Measurements from ENCODE around the gene GOSR1.
A peak's percentile ranks its signal among the peaks of the same experiment; 100 is the strongest.
"Not testable (repeated sequence)": the region's sequence is repeated elsewhere in the genome, so short reads cannot be mapped to it uniquely, and the experiment has no call there.

Gene GOSR1

DNA sequence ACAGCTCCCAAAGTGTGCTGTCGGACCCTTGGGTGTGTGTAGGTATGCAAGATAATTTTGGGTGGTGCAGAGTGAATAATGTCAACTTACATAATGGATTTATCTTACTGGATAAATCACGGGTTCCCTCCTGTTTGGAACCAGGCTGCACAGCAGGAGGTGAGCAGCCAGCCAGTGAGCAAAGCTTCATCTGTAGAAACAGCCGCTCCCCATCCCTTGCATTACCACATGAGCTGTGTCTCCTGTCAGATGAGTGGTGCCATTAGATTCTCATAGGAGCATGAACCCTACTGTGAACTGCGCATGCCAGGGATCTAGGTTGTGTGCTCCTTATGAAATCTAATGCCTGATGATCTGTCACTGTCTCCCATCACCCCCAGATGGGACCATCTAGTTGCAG lies 72.0 kb downstream of the GOSR1 start:
- DNase-seq = not testable (repeated sequence)

DNA sequence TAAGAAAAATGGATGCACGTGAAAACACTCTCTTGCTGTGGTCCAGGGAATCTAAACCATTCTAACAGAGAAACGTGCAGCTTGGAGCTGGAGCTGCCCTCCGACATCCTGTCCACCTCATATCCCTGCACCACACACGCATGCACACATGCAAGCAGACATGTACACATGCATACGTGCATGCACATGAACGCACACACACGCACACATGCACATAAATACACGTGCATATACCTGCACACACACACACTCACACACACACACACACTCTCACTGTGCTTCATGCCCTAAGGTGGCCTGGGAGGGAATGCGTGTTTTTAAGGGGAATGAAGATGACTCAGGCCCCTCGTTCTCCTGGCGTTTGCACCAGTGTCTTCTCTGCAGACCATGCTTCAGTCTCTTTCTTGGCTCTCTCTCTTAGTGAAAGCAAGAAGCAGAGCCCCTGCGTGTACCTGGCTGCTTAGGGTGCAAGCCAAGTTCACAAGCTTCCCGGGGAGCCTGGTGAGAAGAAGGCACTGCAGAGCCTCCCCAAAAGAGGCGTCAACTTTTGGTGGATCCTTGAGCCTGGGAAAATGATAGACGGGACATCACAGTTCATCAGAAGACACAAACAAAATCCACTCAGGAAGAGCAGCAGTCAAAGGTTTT lies 72.8 kb downstream of the GOSR1 start:
- DNase-seq = no peak

DNA sequence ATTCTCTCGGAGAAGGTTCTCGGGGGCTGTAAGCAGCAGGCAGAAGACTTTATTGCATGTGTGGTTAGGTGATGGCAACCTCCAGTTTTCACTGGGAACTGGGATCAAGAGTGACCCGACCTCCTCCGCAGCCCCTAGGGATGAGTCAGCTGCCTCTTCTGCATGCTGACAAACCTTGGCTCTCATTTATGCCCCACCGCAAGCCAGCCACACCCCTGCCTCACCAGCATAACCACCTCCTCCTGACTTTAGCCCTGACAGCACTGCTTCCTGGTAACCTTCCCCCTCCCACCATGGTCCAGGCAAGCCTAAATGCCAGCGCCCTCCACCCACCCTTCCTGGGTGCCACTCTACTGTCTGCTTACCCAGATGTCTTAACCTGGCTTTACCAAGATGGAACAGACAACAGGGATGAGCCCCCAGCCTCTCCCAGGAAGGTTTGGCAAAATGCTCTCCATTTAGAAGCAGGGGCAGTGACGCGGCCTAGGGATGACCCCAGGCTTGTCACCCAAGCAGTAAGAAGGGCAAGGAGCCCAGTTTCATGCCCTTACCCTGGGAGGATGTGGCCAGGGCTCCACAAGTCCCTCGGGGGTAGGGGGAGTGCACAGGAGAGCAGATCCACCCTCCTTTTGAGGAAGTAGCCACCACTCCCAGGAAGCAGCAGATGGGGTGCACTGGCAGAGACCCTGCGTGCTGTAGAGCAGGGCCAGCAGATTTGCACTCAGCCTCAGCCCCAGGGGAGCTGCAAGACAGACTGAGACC lies 73.5 kb downstream of the GOSR1 start:
- DNase-seq = peak; percentile 89 to 90

DNA sequence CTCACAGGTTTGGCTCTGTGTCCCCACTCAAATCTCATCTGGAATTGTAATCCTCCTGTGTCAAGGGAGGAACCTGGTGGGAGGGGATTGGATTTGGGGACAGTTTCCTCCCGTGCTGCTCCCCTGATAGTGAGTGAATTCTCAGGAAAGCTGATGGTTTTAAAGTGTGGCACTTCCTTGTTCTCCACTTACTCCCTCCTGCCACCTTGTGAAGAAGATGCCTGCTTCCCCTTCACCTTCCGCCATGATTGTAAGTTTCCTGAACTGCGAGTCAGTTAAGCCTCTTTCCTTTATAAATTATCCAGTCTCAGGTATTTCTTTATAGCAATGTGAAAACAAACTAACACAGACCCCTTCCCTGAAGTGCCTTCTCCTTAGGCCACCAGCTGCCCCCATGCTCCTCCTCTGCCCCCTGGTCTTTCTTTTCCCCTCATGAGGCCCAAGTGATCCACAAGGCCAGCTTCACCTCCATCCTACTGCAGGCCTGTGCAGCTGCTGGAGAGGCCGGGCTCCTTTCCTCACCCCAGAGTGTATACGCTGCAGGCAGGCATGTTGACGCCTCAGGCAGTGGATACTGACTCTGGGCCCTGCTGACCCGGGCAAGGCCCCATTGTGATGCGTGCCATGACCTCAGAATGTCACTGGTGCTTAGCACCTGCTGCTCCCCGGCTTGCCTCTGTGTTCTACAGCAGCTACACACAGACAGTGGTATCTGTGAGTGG lies 74.2 kb downstream of the GOSR1 start:
- DNase-seq = peak; percentile 69 to 70

DNA sequence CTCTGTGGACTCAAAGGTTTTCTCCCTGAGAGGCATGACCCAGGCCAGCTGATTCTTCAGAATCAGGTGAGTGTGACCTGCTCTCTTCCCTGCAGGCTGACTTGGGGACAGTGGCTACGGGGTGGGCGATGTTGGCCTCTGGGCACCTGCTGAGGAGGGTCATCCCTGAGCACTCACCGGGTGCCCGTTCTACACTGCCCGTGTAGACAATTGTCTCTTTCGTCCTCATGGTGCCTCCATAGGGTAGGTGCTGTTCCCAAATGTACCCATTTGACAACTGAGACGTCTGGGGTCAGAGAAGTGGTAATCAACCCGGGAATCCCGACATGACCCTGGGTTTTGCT lies 74.8 kb downstream of the GOSR1 start:
- DNase-seq = no peak

DNA sequence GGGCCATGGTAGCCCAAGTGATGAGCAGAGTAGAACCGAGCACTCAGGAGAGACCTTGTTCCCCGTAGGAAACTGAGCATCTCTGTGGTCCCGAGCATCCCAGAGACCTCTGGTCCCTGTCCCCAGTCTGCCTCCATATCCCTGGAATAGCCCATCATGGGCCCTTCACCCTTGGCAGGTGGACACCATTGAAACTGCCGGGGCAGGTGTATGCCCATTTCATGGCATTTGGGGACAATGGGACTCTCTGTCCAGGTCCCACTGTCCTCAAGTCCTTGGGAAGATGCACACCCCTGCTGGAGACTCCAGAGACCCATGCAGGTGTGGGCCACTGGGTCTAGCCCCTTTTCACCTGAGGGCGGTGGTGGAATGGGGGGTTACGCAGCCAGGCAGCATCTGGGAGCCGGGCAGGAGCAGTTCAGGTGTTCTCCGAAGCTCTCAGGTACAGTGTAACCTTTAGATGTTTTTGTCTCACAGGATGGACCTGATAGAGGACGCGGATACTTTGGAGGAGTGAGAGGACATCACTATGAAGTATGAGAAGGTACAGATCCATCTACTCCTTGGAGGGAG lies 75.9 kb downstream of the GOSR1 start:
- DNase-seq = no peak

DNA sequence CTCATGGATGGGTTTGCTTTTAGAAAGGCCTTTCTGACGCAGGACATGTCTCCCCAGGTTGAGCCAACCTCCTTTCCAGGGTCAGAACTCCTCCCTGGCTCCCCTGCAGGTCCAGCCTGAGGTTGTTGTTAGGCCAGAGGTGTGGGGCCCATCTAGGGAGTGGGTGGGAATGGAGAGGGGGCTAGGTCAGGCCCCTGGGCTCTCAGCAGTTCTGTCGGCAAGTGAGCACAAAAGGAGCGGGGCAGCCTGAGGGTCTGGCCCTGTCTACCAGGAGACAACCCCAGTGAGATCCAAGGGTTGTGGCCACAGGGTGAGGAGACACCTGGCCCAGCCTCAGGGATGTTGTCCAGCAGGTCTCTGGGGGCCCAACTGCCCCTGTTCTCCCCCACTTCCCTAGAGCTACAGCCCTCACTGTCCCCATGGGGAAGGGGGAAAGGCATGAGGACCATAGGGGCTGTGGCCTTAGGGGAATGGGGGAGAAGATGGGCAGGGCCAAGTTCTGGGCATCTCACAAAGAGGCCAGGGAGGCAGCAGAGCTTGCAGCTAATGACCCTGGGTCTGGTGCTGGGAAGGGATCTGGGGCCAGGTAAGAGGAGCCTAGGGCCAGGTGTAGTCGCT lies 76.7 kb downstream of the GOSR1 start:
- not testable (repeated sequence) for DNase-seq

DNA sequence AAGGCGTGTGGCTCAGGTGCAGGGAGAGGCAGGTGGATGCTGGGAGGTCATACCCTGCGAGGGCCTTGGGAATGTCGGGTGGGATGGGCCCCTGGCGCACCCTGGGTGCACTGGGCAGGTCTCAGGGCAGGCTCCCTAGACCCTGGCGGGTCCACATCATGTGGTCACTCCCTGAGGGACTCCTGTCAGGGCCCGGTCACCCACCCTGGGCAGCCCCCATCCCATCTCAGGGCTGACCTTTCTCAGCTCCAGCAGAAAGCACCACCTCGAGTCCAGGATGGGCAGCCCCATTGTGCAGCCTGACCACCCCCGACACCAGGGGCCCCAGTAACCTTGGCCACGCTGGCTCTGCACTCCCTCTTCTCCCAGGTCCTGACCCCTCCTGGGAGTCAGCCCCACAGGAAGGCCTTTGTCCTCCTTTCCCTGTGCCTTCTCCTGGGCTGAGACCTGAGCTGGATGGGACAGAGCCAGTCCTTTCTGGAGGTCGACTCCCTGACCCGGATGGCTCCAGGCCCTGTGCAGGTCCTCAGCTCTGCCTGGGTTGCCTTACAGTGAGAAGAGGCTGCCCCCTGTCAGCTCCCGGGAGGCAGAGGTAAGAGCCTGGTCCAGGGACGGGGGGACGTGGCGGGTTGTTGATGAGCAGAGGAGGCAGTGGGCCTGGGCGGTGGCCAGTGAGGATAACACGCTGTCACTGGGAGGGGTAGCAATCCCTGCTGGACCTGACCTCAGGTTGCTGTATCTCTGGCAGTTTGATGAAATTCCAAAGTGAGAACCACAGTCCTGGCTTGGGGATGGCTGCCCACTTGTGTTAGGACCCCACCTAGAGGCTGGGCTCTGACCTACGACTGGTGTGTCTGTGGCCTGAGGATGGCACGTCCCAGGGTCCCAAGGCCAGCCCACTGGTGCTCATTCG lies 77.9 kb downstream of the GOSR1 start:
- peak in 1 of 2 experiments; percentile 13 for DNase-seq

DNA sequence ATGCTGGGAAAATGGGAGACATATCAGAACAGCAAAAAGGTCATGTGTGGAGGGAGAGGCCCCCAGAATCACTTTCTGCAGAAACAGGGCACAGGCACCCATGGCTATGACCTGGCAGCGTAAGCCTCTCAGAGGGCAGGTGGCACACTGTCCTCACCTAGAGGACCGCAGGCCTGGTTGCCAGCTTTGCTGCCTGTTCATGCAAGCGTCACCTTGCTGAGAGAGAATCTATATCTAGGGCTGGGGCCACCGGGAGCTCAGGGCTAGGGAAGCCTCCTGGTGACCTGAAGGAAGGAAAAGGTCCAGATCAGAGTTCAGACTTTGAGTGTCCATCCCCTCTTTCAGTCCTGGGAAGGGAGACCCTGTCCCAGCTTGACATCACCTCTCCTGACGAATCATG lies 78.7 kb downstream of the GOSR1 start:
- no peak for DNase-seq

DNA sequence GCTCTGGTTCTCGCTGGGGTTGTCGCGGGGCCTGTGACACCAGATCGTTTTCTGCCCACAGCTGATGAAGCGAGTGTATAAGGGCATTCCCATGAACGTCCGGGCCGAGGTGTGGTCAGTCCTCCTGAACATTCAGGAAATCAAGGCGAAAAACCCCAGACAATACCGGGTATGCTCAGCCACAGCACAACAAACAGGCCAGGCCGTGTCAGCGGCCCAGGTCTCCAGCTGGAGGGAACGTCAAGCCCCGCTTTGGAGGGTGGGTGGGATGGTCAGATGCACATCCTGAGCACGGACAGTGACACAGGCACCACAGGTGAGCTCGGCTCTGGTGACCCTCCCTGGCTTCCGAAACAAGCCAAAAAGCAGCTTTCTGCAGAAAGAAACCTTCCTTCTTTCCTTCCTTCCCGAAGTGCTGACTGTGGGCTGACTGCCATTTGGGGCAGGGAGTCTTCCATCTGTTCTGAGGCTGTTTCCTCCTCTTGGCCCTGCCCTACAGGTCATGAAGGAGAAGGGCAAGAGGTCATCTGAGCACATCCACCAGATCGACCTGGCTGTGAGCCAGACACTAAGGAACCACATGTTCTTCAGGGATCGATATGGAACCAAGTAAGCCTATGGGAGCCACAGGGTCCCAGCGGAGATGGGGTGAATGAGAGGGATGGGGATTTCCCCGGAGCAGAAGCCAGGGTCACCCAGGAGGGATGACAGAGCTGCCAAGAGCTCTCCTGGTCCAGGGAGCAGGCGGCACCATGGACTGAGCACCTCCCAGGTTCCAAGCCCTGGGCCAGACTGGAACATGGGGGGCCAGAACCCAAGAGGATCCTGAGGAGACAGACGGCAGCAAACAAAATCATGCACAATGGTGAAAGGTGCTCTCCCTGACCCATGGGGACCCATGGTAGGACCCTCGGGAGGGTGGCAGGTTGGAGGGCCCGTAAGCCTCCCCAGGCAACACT lies 79.4 kb downstream of the GOSR1 start:
- DNase-seq = no peak

DNA sequence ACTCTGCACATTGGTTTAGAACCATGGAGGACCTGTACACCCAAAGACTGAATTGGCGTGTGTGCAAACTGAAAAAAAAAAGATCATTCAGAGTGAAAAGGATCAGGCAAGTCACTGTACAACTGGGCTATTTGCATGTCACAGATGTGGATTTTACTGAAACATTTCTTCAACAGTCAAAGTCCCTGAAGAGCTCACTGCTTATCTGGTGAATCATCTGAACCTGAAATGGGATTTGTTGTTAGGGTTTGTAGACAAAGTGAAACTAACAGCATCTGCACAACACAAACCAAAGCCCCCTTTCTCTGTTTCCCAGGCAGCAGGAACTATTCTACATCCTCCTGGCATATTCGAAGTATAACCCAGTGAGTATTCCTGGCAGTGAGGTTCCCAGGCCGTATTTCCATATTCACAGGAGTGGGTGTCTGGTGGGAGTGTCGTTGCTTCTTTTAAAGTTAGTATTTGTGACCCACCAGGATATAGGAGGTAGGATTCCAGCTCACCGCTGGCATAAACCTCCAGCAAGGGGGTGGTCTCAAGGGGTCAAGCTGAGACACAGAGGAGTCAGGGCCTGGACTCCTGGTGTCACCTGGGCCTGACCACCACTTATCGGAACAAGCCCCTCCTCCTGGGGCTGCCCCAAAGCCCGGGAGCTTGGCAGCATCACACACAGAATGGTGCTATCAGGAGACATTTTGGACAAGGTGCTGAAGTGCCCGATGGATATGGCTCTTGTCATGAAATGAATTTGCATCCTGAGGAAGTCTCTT lies 80.9 kb downstream of the GOSR1 start:
- no peak for DNase-seq

DNA sequence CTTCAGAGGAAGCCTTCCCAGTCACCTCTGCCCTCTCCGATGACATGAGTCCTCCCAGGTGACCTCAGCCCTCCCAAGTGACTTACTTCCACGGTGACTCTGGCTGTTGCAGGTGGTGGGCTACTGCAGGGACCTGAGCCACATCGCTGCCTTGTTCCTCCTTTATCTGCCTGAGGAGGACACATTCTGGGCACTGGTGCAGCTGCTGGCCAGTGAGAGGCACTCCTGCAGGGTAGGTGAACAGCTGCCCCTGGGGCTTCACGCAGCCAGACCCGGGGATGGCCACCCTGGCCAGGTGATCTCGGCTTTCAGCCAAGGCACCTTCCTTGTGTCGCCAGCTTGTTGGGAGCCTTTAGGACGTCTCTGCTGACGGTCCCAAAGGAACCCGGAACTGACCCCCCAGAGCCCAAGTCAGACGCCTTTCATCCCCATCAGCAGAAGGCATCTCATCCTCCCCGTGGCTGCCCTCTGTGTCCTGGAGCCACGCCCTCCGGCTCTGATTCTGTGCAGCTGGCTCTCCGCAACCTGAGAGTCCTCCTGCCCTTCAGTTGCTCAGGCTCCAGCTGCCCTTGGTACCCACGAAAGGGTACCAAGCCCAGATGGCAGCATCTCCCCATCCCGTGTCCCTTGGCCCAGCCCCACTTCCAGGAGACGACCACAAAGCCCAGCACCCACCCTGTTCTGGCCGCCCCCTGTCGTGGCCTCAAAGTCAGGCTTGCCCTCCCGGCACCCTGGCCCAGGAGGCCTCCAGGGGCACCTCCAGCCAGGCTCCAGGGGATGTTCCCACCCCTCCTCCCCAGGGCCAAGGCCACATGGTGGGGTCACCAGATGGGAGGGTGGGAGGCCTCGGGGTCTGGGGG lies 81.7 kb downstream of the GOSR1 start:
- no peak for DNase-seq

DNA sequence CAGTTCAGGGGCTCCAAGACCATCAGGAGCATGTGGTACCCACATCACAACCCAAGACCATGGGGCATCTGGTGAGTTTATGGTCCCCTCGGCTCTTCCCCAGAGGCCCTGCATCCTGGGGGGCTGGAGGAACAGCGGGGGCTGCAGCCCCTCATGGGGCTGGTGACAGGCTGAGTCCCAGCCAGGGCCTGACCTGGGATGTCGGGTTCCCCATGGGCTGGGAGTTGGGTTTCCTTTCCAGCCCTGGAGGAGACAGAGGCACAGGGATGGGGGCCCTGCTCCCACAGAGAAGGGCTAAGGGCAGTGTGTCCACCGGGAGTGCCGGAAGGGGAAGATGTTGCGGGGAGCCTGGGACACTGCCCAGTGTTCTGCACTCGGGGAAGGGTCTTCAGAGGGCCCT lies 82.4 kb downstream of the GOSR1 start:
- no peak for DNase-seq

DNA sequence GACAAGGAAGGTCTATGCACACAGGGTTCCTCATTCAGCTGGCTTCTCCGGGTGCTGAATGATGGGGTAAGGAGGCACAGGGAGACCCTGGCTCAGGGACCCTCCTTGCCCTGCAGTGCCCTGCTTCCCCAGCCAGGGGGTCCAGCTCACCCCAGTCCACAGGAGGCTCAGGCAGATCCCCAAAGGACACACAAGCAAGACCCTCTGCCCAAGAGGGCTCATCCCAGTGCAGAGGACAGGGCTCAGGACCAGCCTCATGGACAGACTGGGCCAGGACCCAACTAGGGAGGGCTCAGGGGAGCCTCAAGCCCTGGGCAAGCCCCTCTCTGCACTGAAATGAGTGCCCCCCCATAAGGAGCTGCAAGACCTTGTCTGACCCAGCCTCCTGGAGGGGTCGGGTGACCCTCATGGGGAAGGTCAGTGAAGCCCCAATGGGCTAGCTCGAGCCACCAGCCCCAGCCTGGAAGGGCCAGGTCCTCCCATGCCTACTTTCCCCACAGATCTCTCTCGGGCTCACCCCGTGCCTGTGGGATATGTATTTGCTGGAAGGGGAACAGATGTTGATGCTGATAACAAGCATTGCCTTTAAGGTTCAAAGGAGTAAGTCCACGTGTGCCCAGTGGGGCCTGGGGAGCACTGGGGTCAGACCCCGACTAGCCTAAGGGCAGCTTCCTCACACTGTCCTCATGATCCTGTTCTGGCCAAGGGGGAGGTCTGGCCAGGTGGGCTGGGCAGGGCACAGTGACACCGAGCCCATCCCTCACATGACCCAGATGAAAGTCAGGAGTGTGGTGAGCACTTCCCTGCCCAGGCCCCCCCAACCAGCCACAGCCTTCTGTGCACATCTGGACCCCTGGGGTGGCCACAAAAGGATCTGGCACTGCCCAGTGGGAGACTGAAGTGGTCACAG lies 83.2 kb downstream of the GOSR1 start:
- not testable (repeated sequence) for DNase-seq

DNA sequence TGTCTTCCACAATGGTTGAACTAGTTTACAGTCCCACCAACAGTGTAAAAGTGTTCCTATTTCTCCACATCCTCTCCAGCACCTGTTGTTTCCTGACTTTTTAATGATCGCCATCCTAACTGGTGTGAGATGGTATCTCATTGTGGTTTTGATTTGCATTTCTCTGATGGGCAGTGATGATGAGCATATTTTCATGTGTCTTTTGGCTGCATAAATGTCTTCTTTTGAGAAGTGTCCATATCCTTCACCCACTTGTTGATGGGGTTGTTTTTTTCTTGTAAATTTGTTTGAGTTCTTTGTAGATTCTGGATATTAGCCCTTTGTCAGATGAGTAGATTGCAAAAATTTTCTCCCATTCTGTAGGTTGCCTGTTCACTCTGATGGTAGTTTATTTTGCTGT lies 84.6 kb downstream of the GOSR1 start:
- not testable (repeated sequence) for DNase-seq

DNA sequence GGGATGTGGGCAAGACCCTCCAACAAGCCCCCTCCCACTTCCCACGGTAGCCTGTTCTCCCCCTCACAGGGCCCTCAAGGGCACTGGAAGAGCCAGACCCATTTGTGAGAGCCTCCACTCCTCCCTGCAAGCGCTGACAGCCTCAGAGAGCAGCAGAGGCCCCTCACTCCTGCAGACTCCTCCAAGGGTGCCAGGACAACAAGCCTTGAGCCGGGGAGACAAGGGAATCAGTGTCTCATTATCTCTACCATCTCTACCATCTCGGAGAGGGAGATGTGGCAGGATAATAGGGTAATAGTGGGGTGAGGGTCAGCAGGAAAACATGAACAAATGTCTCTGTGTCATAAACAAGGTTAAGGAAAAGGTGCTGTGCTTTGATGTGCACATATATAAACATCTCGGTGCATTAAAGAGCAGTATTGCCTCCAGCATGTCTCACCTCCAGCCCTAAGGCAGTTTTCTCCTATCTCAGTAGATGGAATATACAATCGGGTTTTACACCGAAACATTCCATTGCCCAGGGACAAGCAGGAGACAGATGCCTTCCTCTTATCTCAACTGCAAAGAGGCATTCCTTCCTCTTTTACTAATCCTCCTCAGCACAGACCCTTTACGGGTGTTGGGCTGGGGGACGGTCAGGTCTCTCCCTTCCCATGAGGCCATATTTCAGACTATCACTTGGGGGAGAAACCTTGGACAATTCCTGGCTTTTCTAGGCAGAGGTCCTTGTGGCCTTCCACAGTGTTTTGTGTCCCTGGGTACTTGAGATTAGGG lies 86.1 kb downstream of the GOSR1 start:
- not testable (repeated sequence) for DNase-seq

DNA sequence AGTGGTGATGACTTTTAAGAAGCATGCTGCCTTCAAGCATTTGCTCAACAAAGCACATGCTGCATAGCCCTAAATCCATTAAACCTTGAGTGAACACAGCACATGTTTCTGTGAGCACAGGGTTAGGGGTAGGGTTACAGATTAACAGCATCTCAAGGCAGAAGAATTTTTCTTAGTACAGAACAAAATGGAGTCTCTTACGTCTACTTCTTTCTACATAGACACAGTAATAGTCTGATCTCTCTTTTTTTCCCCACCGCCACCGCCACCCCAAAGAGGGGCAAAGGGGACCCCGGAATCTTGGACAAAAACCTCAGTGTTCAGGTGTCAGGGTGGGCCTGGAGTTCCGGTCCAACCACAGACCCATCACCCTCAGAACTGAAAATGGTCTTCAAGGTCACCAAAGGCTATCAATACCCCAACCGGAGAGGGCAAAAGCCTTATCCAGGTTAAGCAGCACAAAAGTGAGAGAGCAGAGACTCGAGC lies 86.7 kb downstream of the GOSR1 start:
- DNase-seq = not testable (repeated sequence)
